HL-60 (cell line): ENCODE results near the gene TYROBP.

Experiments used
- CTCF ChIP-seq: IDR thresholded peaks from one replicate; pipeline ENCODE4 v1.5.1; 2011; ENCODE audit warnings: low read length, control low read depth, inconsistent platforms; ENCODE audit not compliant: insufficient read depth
- GABPA ChIP-seq: IDR thresholded peaks from 2 replicates; pipeline ENCODE4 v1.6.1; 2012; ENCODE audit warnings: low read depth

GRCh38 chr19:35856546-35857149, 51.4 kb downstream of the TYROBP start, which contains the start of gene KIRREL2:
- TF ChIP-seq CTCF (no peak), GABPA (no peak)
